GM12891 (cell line): Measurements from ENCODE around the gene SLC9A8.

Source experiments
- POLR2A ChIP-seq: IDR thresholded peaks from 2 replicates; pipeline ENCODE4 v1.6.1; 2011; ENCODE audit warnings: low read depth, low read length, control low read depth
- POLR2AphosphoS5 ChIP-seq: IDR thresholded peaks from 2 replicates; pipeline ENCODE4 v1.6.1; 2011; ENCODE audit warnings: low read depth, low read length, control low read depth
- POU2F2 ChIP-seq: IDR thresholded peaks from 2 replicates; pipeline ENCODE4 v1.6.1; 2011; ENCODE audit warnings: low read depth, mild to moderate bottlenecking, control low read depth, low read length, moderate library complexity

GRCh38 chr20:49878977-49879376 is 66.3 kb downstream of the SLC9A8 start:
- TF ChIP-seq POLR2A, result no peak
- no peak for TF ChIP-seq POLR2AphosphoS5
- TF ChIP-seq POU2F2, result no peak
